Measurements from ENCODE around the gene SKI. TPM values are rescaled to one million over a fixed set of nuclear protein-coding genes. Genes with fewer than 3 reads are reported as not detected.

Gene SKI
- polyA plus RNA-seq, 4 donors: 52.8 to 64.9 (median 57.0) TPM

GRCh38 chr1:2193514-2194281 is 34.4 kb upstream of the SKI start:
- no peak for DNase-seq (ENCODE audit: low read depth in 4 of 4, low spot score in 3 of 4)

- DNase-seq (ENCODE audit: low read depth in 4 of 4, low spot score in 3 of 4): no peak
Observed at GRCh38 chr1:2194319-2194897, 33.7 kb upstream of the SKI start, which contains the start of gene FAAP20. Gene FAAP20 (minus strand): TSS chr1:2194772. CDS start chr1:2194749, 23 bp downstream.

- DNase-seq (ENCODE audit: low read depth in 4 of 4, low spot score in 3 of 4): peak in 3 of 4 donors; percentile 63 to 75 (median 67)
Observed at GRCh38 chr1:2194898-2195673, 33.0 kb upstream of the SKI start.

- no peak for DNase-seq (ENCODE audit: low read depth in 4 of 4, low spot score in 3 of 4)
Observed at GRCh38 chr1:2195785-2196184, 32.3 kb upstream of the SKI start.

GRCh38 chr1:2196901-2197638 is 31.0 kb upstream of the SKI start:
- no peak for DNase-seq (ENCODE audit: low read depth in 4 of 4, low spot score in 3 of 4)

- no peak for DNase-seq (ENCODE audit: low read depth in 4 of 4, low spot score in 3 of 4)
Observed at GRCh38 chr1:2197707-2198165, 30.4 kb upstream of the SKI start.

- no peak for DNase-seq (ENCODE audit: low read depth in 4 of 4, low spot score in 3 of 4)
Observed at GRCh38 chr1:2198571-2198970, 29.5 kb upstream of the SKI start.

GRCh38 chr1:2199042-2199810 is 28.9 kb upstream of the SKI start:
- peak in 3 of 4 donors; percentile 75 to 81 (median 77) for DNase-seq (ENCODE audit: low read depth in 4 of 4, low spot score in 3 of 4)

- no peak for DNase-seq (ENCODE audit: low read depth in 4 of 4, low spot score in 3 of 4)
Observed at GRCh38 chr1:2200308-2200943, 27.7 kb upstream of the SKI start.

GRCh38 chr1:2201062-2201461 is 27.1 kb upstream of the SKI start:
- DNase-seq (ENCODE audit: low read depth in 4 of 4, low spot score in 3 of 4): no peak

- DNase-seq (ENCODE audit: low read depth in 4 of 4, low spot score in 3 of 4): no peak
Observed at GRCh38 chr1:2202008-2202575, 26.0 kb upstream of the SKI start.

GRCh38 chr1:2202843-2203601 is 25.1 kb upstream of the SKI start:
- DNase-seq (ENCODE audit: low read depth in 4 of 4, low spot score in 3 of 4): no peak

- no peak for DNase-seq (ENCODE audit: low read depth in 4 of 4, low spot score in 3 of 4)
Observed at GRCh38 chr1:2203671-2204414, 24.3 kb upstream of the SKI start.

GRCh38 chr1:2204415-2205190 is 23.5 kb upstream of the SKI start:
- DNase-seq (ENCODE audit: low read depth in 4 of 4, low spot score in 3 of 4): peak in 1 of 4 donors; percentile 63

- peak in 2 of 4 donors; percentile 80 to 84 for DNase-seq (ENCODE audit: low read depth in 4 of 4, low spot score in 3 of 4)
Observed at GRCh38 chr1:2205191-2205952, 22.7 kb upstream of the SKI start.
